Stimulated activated effector memory CD8-positive, alpha-beta T cell treated with anti-CD3 and anti-CD28 coated beads, Interleukin-12 subunit alpha, Interleukin-12 subunit beta, amount 100 ng/mL, for 72 hours (primary cell): ENCODE measurements around the gene SUFU.
"Not testable (repeated sequence)": the region's sequence is repeated elsewhere in the genome, so short reads cannot be mapped to it uniquely, and the experiment has no call there.

ENCODE experiments used
- ATAC-seq: fragments of 150-1000 bp; cut with Tn5 transposase; 2 replicates; pipeline ENCODE4 v1.10.0; 2021
- DNase-seq, 2 donors: peaks; one replicate each; pipeline ENCODE4 v3.0.0; 2021 to 2022; ENCODE audit warnings: low spot score in 2 of 2
- H3K27ac Mint-ChIP-seq: one replicate; pipeline ENCODE4 v1.8.0; 2022; ENCODE audit warnings: mild to moderate bottlenecking, mixed read lengths
- H3K36me3 Mint-ChIP-seq: one replicate; pipeline ENCODE4 v1.8.0; 2022; ENCODE audit warnings: mild to moderate bottlenecking, mixed read lengths
- H3K4me1 Mint-ChIP-seq: one replicate; pipeline ENCODE4 v1.8.0; 2022; ENCODE audit warnings: mixed read lengths
- H3K4me3 Mint-ChIP-seq: one replicate; pipeline ENCODE4 v1.8.0; 2022; ENCODE audit warnings: mild to moderate bottlenecking, mixed read lengths
- H3K9me3 Mint-ChIP-seq: one replicate; pipeline ENCODE4 v1.8.0; 2022; ENCODE audit warnings: mixed read lengths

Gene SUFU

DNA sequence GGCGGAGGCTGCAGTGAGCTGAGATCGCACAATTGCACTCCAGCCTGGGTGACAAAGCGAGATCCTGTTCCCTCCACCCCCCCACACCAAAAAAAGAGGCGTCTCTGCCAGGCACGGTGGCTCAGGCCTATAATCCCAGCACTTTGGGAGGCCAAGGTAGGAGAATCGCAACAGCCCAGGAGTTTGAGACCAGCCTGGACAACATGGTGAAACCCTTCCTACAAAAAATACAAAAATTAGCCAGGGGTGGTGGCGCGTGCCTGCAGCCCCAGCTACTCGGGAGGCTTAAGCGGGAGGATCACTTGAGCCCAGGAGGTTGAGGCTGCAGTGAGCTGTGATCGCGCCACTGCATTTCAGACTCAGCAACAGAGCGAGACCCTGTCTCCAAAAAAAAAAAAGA, 3.1 kb upstream of the SUFU start:
- not testable (repeated sequence) for ATAC-seq, DNase-seq, H3K4me3 Mint-ChIP-seq, H3K27ac Mint-ChIP-seq, H3K9me3 Mint-ChIP-seq
- H3K36me3 Mint-ChIP-seq = peaks cover 32% of the 10 kb centered on the region
- peaks cover 27% of the 10 kb centered on the region for H3K4me1 Mint-ChIP-seq

DNA sequence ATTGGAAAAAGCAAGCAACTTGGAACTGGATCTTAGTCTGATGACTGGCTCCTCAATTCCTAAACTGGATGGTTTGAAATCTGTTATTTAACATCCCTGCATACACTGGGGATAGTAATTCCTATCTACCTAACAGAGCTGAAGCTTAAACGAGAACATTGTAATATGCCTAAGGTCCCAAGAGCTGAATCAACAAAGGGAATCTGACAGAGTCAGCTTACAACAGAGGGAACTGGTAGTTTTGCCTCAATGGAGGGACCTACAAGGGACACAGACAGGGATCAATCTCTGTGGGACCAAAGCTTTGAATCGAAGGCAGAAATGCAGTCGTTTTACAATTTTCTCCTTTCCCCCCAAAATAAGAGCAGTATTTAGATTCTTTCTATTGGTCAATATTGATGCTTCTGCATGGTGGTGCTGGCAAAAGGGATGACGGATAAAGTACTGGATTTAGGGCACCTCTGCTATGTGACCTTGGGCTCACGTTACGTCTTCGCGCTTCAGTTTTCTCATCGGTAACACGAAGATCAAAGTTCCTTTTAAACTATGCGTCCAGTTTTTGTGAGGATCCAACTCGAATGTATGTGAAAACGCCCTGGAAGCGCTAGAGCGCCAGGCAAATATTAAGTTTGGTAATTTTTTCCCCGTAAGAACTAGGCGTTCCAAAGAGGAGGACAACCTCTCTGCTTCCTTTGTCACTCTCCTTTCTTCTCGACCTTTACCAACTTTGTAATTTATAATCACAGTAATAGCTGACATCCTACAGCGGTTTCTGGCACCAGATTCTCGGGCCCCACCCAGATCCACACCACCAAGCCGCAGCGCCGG, 2.4 kb upstream of the SUFU start:
- no peak for ATAC-seq
- peaks cover 26% of the 10 kb centered on the region for H3K36me3 Mint-ChIP-seq

DNA sequence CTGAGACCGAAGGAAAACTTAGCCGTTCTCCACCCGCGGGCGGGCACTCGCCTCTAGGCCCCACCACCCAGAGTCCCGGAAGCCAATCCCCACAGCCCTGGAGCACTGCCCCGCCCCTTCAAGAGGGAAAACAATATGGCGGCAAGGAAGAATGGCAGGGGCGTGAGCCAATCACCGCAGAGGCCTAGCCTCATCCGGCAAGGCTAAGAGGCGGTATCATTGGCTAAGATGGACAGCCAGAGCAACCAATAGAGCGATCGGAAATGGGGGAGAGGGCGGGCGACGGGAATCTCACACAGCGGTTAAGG, 1.8 kb upstream of the SUFU start:
- ATAC-seq (peak; percentile 86), DNase-seq (peak; percentile 98 to 100)
- H3K9me3 Mint-ChIP-seq = no peaks in the 10 kb centered on the region
- no peak overlapping the region for H3K4me3 Mint-ChIP-seq
- peaks cover 20% of the 10 kb centered on the region for H3K36me3 Mint-ChIP-seq
- peaks cover 33% of the 10 kb centered on the region for H3K4me1 Mint-ChIP-seq
- H3K27ac Mint-ChIP-seq = no peak overlapping the region

More for the DNA sequence above, 2.4 kb upstream of the SUFU start:
- Mint-ChIP-seq H3K4me3 (no peak overlapping the region), H3K27ac (no peak overlapping the region), H3K9me3 (no peaks in the 10 kb centered on the region), H3K4me1 (peaks cover 27% of the 10 kb centered on the region)
- DNase-seq = no peak

DNA sequence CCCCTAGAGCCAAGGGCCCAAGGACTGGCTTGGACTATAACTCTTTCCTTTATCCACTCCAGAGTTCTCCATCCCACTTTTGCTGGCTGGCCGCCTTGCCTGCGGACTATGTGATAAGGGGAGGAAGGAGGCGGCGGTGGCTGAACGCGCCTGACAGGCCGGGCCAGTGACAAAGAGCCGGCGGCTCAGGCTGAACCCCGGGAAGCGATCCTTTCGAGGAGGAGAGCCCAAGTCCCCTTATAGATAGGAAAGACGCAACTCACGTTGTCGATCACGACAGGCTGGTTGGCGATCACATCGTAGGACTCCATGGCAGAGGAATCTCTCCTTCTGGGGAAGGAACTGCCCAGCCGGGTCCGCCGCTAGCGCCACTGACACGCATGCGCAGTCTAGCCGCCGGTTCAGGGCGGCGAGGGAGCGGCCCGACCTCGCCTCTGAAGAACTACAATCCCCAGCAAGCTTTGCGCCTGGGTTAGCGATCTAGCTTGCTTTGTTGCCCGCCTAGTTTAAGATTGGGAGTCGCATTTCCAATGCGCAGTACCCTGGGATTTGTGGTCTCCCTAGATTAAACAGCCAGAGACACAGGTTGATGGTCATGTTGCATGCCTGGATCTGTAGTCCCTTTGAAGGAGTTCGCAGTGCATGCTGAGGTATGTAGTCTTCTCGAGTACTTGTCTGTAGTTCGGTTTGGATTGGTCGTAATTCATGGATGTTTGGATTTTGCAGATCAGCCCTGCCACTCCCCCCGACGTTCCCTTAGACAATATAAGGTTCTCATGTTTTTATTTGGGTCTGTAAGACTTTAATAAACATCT, 1.2 kb upstream of the SUFU start, which contains the start of gene ACTR1A:
Gene ACTR1A, minus strand, starts transcription at position 376 of the 815 bp plus-strand sequence. Its CDS starts 65 bp downstream, at position 311.
- Mint-ChIP-seq H3K4me1 (peaks cover 36% of the 10 kb centered on the region), H3K9me3 (no peaks in the 10 kb centered on the region), H3K4me3 (no peak within 1 kb of the TSS), H3K36me3 (peaks cover 15% of the 10 kb centered on the region), H3K27ac (no peak within 1 kb of the TSS)
- peak; percentile 96 to 98 for DNase-seq
- peak; percentile 68 for ATAC-seq

DNA sequence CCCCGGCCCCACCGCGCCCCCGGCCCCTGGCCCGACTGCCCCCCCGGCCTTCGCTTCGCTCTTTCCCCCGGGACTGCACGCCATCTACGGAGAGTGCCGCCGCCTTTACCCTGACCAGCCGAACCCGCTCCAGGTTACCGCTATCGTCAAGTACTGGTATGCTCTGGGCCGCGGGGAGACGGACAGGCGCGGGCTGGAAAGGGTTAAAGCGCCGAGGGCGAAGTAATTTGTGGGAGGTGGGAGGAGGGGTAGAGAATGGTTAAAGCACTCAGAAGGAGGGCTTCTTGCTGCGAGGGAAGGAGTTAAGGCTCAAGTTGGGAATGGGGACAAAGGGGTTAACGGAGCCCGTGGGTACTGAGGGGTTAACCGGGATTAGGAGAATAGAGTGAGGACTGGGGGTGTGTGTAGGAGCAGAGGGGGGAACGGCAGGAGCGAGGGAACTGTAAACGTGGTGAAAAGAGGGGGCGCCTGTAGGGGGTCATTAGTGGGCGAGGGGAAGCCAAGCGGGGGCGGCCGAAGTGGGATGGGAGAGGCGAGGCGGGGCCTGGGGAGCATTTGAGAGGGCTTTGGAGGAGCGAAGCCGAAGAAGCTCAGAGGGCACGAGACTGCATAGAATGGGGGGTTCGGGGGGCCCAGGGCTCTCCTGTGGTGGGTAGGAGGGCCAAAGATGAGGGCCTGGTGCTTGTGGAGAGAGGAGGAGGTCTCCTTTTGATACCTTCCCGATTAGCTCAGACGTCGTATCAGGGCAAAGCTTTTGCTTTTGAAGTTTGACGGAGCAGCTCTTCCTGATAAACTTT, 605 bp downstream of the SUFU start:
- Mint-ChIP-seq H3K27ac (no peak overlapping the region), H3K36me3 (peaks cover 4% of the 10 kb centered on the region), H3K4me3 (no peak overlapping the region), H3K9me3 (no peaks in the 10 kb centered on the region), H3K4me1 (peaks cover 28% of the 10 kb centered on the region)
- DNase-seq = peak; percentile 22 to 59
- ATAC-seq = no peak

DNA sequence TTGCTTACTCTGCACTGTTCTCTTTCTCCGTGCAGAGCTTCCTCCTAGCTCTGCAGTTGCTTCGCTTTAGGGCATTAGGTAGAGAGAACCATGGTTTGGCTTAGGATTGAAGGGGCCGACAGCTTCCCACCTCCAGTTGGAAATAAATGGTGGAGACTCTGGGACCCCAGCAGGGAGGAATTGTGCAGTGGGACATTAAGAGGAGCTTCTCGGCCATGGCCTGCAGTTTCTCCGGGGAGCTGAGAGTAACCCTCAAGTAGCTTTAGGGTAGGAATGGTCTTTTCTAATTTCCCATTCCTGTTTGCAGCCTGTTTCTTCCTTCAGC, 1.2 kb downstream of the SUFU start:
- no peak overlapping the region for H3K4me3 Mint-ChIP-seq
- no peak for ATAC-seq
- H3K4me1 Mint-ChIP-seq = peaks cover 26% of the 10 kb centered on the region
- H3K27ac Mint-ChIP-seq = no peak overlapping the region
- DNase-seq = no peak
- peaks cover 8% of the 10 kb centered on the region for H3K36me3 Mint-ChIP-seq
- no peaks in the 10 kb centered on the region for H3K9me3 Mint-ChIP-seq

DNA sequence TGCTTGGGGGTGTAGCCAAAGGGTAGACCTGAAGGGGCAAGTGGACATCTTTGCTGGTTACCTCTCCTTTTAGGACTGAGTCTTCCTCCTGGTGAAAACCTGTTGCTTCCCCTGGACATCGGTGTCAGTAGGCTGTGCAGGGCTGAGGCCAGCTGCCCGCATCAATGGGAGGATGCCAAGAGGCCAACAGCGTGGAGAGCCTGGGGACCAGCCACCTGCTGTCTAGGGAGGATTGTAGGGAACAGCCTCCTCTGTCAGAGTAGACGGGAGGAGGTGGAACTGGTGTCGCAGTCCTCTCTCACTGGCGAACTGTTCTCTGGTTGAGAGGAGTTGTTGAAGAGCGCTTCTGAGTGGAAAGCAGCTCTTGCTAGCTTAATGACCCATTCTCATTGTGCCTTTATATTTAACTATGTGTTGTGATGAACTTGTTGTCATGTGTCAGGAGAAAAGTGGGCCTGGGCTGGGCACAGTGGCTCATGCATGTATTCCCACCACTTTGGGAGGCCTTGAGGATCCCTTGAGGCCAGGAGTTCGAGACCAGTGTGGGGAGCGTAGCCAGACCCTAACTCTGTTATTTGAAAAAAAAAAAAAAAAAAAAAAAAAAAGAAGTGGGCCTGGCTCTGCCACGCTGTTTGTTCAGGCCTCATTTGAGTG, 1.8 kb downstream of the SUFU start:
- Mint-ChIP-seq H3K4me3 (no peak overlapping the region), H3K9me3 (no peaks in the 10 kb centered on the region), H3K36me3 (peaks cover 13% of the 10 kb centered on the region), H3K4me1 (peaks cover 26% of the 10 kb centered on the region), H3K27ac (no peak overlapping the region)
- no peak for ATAC-seq
- no peak for DNase-seq

DNA sequence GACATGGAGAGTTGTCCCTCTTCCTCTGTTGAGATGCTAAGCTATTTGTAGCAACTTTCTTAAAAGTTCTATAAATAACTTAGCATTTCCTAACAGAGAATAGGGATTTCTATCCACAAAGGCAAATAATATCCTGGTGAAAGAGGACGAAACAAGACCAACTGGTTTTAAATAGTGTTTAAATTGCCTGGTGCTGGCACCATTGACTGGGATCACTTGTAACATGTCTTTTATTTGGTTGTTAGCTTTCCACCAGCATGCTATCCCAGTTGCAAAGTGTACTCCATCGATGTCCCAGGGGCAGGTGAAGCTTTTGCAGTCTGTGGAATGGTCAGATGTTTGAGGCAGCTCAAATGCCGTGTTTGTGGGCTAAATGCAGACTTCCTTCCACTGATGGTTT, 3.7 kb downstream of the SUFU start:
- no peak overlapping the region for H3K27ac Mint-ChIP-seq
- DNase-seq = no peak
- H3K4me3 Mint-ChIP-seq = no peak overlapping the region
- H3K4me1 Mint-ChIP-seq = peaks cover 33% of the 10 kb centered on the region
- ATAC-seq = no peak
- peaks cover 30% of the 10 kb centered on the region for H3K36me3 Mint-ChIP-seq
- no peaks in the 10 kb centered on the region for H3K9me3 Mint-ChIP-seq

DNA sequence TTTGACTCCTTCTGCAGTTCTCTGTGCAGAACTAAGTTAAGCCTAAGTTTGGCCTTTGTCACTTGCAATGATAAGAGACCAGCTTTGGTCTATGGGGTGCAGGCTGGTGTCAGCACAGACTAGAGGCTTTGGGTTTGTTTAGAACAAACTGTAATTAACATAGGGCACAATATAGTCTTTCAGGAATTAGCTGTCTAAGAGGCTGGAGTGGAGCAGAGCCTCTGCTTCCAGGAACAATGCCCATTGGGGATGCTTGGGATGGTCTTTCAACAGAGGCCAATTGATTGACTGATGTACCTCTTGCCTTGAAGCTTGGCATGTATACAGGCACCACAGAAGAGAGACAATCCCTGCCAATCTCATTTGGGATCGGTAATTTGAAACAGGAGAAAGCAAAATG, 4.7 kb downstream of the SUFU start:
- no peak for DNase-seq
- Mint-ChIP-seq H3K4me3 (no peak overlapping the region), H3K27ac (peak overlapping the region; percentile 48), H3K9me3 (no peaks in the 10 kb centered on the region), H3K36me3 (peaks cover 30% of the 10 kb centered on the region), H3K4me1 (peaks cover 33% of the 10 kb centered on the region)
- ATAC-seq = no peak

DNA sequence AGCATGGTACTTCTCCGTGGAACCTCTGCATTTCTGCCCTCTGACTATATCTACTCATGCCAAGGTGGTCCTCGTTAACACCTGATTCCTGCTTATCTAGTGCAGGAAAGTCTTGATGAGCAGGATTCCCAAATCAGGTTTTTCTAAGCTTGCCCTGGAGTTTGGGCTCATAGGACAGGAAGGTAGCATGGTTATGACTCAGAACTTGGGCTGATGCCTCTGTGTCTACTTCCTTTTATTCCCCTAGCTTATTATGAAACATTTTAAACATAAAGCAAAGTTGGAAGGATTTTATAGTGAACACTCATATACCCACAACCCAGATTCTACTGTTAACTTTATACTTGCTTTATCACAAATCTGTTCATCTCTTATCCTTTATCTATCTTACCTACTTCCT, 5.6 kb downstream of the SUFU start:
- Mint-ChIP-seq H3K9me3 (no peaks in the 10 kb centered on the region), H3K27ac (peak overlapping the region; percentile 72), H3K4me3 (no peak overlapping the region), H3K36me3 (peaks cover 39% of the 10 kb centered on the region), H3K4me1 (peaks cover 29% of the 10 kb centered on the region)
- DNase-seq (no peak), ATAC-seq (no peak)

DNA sequence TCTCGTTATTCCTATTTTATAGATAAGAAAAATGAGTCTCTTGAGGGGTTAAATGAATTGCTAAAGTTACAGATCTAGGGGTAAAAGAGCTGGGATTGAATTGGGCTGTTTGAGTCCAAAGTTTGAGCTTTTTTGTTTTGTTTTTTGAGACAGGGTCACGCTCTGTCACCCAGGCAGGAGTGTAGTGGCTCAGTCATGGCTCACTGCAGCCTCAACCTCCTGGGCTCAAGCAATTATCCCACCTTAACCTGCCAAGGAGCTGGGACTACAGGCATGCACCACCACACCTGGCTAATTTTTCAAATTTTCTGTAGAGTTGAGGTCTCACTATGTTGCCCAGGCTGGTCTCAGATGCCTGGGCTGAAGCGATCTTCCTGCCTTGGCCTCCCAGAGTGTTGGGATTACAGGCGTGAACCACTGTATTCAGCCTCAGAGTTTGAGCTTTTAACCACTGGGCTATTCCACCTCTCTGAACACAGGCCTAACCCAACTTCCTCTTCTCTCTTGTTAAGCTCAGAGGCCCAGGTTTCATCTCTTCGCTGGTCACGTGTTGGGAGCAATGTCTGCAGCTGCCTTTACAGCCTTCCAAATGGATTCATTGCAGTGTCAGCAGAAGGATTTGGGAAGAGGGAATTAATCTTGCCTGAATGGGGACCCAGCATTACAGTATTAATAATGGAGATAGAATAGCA, 8.0 kb downstream of the SUFU start:
- H3K4me3 Mint-ChIP-seq = no peak overlapping the region
- H3K4me1 Mint-ChIP-seq = peaks cover 12% of the 10 kb centered on the region
- no peaks in the 10 kb centered on the region for H3K9me3 Mint-ChIP-seq

DNA sequence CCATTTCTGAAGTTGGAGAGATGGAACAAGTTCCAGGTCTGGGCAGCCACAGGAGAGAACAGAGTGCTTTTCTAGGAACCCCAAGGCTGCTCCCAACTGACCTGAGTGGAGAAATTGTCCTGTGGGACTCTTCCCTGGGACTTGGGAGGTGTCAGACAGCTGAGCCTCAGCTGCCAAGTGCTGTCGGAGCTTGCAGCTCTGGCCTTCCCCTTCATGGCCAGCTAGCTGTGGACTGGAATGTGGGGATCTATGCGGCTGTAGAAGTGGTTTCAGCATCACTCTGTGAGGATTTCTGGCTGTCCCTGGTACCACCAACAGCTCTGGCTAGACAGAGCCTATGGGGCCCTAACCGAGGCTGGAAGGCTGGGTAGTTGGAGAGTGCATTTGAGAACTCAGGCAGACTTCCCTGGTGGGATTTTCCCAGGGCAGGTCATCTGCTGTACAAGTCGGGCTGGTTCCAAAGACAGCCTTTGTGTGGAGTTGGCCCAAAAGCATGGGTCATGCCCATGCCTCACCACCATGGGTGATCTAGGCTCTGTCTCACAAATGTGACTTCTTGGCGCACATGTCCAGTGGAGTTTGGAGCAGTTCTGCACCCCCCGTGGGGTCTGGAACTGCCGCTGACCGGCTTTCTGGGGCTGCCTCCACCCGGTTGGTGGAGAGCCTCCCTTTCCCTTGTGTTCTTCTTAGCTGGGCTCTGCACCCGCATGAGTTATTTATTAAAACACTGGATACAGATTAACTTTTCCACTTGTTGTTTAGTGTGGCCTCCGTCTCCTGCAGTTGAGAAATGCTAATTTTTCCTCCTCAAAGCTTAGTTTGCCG, 10.9 kb downstream of the SUFU start:
- ATAC-seq (no peak), DNase-seq (no peak)
- Mint-ChIP-seq H3K9me3 (no peaks in the 10 kb centered on the region), H3K27ac (no peak overlapping the region), H3K4me3 (no peak overlapping the region), H3K36me3 (peaks cover 35% of the 10 kb centered on the region), H3K4me1 (peaks cover 6% of the 10 kb centered on the region)

More for the DNA sequence above, 8.0 kb downstream of the SUFU start:
- no peak for DNase-seq
- Mint-ChIP-seq H3K36me3 (peaks cover 41% of the 10 kb centered on the region), H3K27ac (peak overlapping the region; percentile 70)
- no peak for ATAC-seq

DNA sequence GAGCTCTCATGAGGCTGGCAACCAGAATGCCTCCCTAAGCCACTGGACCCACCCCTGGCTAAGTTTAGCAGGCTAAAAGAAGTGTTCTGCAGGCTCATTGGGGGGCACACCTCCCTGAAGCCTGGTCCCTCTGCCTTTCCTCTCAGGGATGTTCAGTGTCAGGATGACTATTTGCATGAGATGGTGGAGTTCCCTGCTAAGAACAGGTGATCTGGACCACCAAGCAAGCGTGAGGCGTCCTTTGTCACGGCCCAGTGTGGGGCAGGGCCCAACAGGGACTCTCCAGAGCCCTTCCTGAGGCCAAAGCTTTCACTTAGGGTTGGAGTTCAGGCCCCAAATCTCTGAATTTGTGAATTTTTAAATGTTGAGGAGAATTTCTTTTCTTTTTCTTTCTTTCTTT, 12.0 kb downstream of the SUFU start:
- Mint-ChIP-seq H3K27ac (no peak overlapping the region), H3K4me1 (peaks cover 6% of the 10 kb centered on the region), H3K9me3 (no peaks in the 10 kb centered on the region), H3K36me3 (peaks cover 27% of the 10 kb centered on the region), H3K4me3 (no peak overlapping the region)
- ATAC-seq = no peak
- no peak for DNase-seq

DNA sequence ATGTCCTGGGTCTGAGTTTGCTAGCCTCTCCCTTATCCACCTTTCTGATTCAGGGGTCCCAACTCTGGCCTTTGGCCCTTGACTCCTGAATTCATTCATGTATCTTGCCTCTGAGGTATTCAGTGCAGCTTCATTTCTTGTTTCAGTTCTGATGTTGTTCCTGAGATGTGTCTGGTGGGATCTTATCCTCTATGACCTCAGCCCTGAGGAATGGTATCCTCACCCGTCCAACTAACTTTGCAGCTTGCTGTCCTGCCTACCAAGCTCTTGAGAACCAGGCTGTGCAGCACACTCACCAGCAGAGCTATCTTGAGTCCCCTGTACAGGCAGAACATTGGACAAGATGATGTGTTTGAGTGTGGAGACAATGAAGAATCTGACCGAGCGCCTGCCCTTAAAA, 13.8 kb downstream of the SUFU start:
- Mint-ChIP-seq H3K4me1 (peaks cover 5% of the 10 kb centered on the region), H3K27ac (no peak overlapping the region), H3K9me3 (no peaks in the 10 kb centered on the region), H3K4me3 (no peak overlapping the region), H3K36me3 (peaks cover 12% of the 10 kb centered on the region)
- no peak for ATAC-seq
- no peak for DNase-seq
